Mammary epithelial cell (primary cell): ENCODE results near the gene CCDC33.

Experiments
- EZH2 ChIP-seq: IDR thresholded peaks from 2 replicates; pipeline ENCODE4 v1.6.1; 2012; ENCODE audit warnings: low read length, inconsistent platforms, borderline replicate concordance
- TF ChIP-seq, protein P1 (sequence below), 2 donors: IDR thresholded peaks in 1 of 2; conservative IDR thresholded peaks in 1 of 2; 2 replicates each; pipeline ENCODE4 v1.5.1; 2011 to 2012; ENCODE audit warnings: inconsistent platforms in 2 of 2, low read length in 2 of 2, mild to moderate bottlenecking in 2 of 2, control low read depth in 1 of 2, low read depth in 1 of 2; ENCODE audit not compliant: insufficient read depth in 1 of 2; ENCODE audit errors: extremely low read depth in 1 of 2

GRCh38 chr15:74305687-74306086, 69.6 kb downstream of the CCDC33 start:
- TF ChIP-seq, protein P1, sequence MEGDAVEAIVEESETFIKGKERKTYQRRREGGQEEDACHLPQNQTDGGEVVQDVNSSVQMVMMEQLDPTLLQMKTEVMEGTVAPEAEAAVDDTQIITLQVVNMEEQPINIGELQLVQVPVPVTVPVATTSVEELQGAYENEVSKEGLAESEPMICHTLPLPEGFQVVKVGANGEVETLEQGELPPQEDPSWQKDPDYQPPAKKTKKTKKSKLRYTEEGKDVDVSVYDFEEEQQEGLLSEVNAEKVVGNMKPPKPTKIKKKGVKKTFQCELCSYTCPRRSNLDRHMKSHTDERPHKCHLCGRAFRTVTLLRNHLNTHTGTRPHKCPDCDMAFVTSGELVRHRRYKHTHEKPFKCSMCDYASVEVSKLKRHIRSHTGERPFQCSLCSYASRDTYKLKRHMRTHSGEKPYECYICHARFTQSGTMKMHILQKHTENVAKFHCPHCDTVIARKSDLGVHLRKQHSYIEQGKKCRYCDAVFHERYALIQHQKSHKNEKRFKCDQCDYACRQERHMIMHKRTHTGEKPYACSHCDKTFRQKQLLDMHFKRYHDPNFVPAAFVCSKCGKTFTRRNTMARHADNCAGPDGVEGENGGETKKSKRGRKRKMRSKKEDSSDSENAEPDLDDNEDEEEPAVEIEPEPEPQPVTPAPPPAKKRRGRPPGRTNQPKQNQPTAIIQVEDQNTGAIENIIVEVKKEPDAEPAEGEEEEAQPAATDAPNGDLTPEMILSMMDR (conservative IDR thresholded peaks at IDR 0.05 in 1 of 2, IDR thresholded peaks at IDR 0.05 in 1 of 2; ENCODE audit: extremely low read depth in 1 of 2, insufficient read depth in 1 of 2, low read depth in 1 of 2, low read length in 2 of 2): no peak
- TF ChIP-seq EZH2: no peak
